H9 (cell line): ENCODE results near the gene CFAP410. TPM values are rescaled to one million over a fixed set of nuclear protein-coding genes. Genes with fewer than 3 reads are reported as not detected.
A peak's percentile ranks its signal among the peaks of the same experiment; 100 is the strongest.

Experiments used
- DNase-seq: peaks from one replicate; pipeline ENCODE4 v3.0.0-alpha.2; 2017
- H2AFZ ChIP-seq: one replicate; pipeline ENCODE4 v1.6.1; 2013; ENCODE audit warnings: mild to moderate bottlenecking, low read length, control low read depth, moderate library complexity
- H2AK5ac ChIP-seq: 2 replicates; pipeline ENCODE4 v1.6.1; 2013; ENCODE audit warnings: low read length, control low read depth, mixed read lengths; ENCODE audit not compliant: insufficient read length
- H2BK120ac ChIP-seq: one replicate; pipeline ENCODE4 v1.6.1; 2013; ENCODE audit warnings: low read depth, mild to moderate bottlenecking, low read length, control low read depth, inconsistent platforms; ENCODE audit not compliant: poor library complexity, severe bottlenecking
- H2BK12ac ChIP-seq: 2 replicates; pipeline ENCODE4 v1.6.1; 2013; ENCODE audit warnings: low read length, control low read depth, mixed read lengths, low read depth; ENCODE audit not compliant: insufficient read length
- H2BK15ac ChIP-seq: 2 replicates; pipeline ENCODE4 v1.6.1; 2013; ENCODE audit warnings: low read depth, low read length, control low read depth
- H2BK20ac ChIP-seq: one replicate; pipeline ENCODE4 v1.6.1; 2013; ENCODE audit warnings: low read depth, mild to moderate bottlenecking, low read length, control low read depth, inconsistent platforms; ENCODE audit not compliant: poor library complexity, severe bottlenecking
- H2BK5ac ChIP-seq: 2 replicates; pipeline ENCODE4 v1.6.1; 2013; ENCODE audit warnings: low read length, control low read depth, mixed read lengths; ENCODE audit not compliant: insufficient read length
- H3K14ac ChIP-seq: 2 replicates; pipeline ENCODE4 v1.6.1; 2013; ENCODE audit warnings: low read length, control low read depth; ENCODE audit not compliant: insufficient read depth
- H3K18ac ChIP-seq: 2 replicates; pipeline ENCODE4 v1.6.1; 2013; ENCODE audit warnings: low read depth, mild to moderate bottlenecking, mixed read lengths, low read length, control low read depth; ENCODE audit not compliant: insufficient read length
- H3K23ac ChIP-seq: 2 replicates; pipeline ENCODE4 v1.6.1; 2013; ENCODE audit warnings: low read length, control low read depth, mixed read lengths, low read depth; ENCODE audit not compliant: insufficient read length
- H3K23me2 ChIP-seq: 2 replicates; pipeline ENCODE4 v1.6.1; 2013; ENCODE audit warnings: low read depth, mild to moderate bottlenecking, mixed read lengths, low read length, control low read depth; ENCODE audit not compliant: insufficient read length, poor library complexity, severe bottlenecking
- H3K27ac ChIP-seq: 2 replicates; pipeline ENCODE4 v1.5.1; 2013; ENCODE audit warnings: low read length, control low read depth, mixed read lengths, low read depth; ENCODE audit not compliant: insufficient read length
- H3K27me3 ChIP-seq: 2 replicates; pipeline ENCODE4 v1.6.1; 2013; ENCODE audit warnings: low read length, control low read depth, inconsistent platforms; ENCODE audit not compliant: insufficient read depth
- H3K4ac ChIP-seq: 2 replicates; pipeline ENCODE4 v1.6.1; 2013; ENCODE audit warnings: low read depth, mild to moderate bottlenecking, control low read depth, inconsistent platforms, low read length, moderate library complexity
- H3K4me1 ChIP-seq: 2 replicates; pipeline ENCODE4 v1.6.1; 2013; ENCODE audit warnings: low read length, control low read depth, inconsistent platforms; ENCODE audit not compliant: insufficient read depth
- H3K4me2 ChIP-seq: 2 replicates; pipeline ENCODE4 v1.6.1; 2013; ENCODE audit warnings: low read length, control low read depth, mixed read lengths; ENCODE audit not compliant: insufficient read length, insufficient read depth
- H3K56ac ChIP-seq: 2 replicates; pipeline ENCODE4 v1.6.1; 2013; ENCODE audit warnings: low read depth, mild to moderate bottlenecking, mixed read lengths, low read length, control low read depth; ENCODE audit not compliant: insufficient read length
- H3K79me1 ChIP-seq: 2 replicates; pipeline ENCODE4 v1.6.1; 2013; ENCODE audit warnings: low read depth, mild to moderate bottlenecking, moderate library complexity, low read length, control low read depth, inconsistent platforms; ENCODE audit not compliant: insufficient read depth, poor library complexity, severe bottlenecking
- H3K79me2 ChIP-seq: 2 replicates; pipeline ENCODE4 v1.6.1; 2013; ENCODE audit warnings: low read length, control low read depth, inconsistent platforms; ENCODE audit not compliant: insufficient read depth
- H3K9ac ChIP-seq: 2 replicates; pipeline ENCODE4 v1.6.1; 2013; ENCODE audit warnings: low read length, control low read depth, mixed read lengths; ENCODE audit not compliant: insufficient read length; ENCODE audit errors: extremely low read depth
- H3K9me3 ChIP-seq: one replicate; pipeline ENCODE4 v1.6.1; 2013; ENCODE audit warnings: low read depth, low read length, inconsistent platforms; ENCODE audit not compliant: control insufficient read depth
- H3T11ph ChIP-seq: one replicate; pipeline ENCODE4 v1.6.1; 2013; ENCODE audit warnings: mild to moderate bottlenecking, low read length, control low read depth, inconsistent platforms
- H4K20me1 ChIP-seq: one replicate; pipeline ENCODE4 v1.6.1; 2013; ENCODE audit not compliant: control insufficient read depth, insufficient read length, insufficient read depth
- H4K5ac ChIP-seq: 2 replicates; pipeline ENCODE4 v1.6.1; 2013; ENCODE audit warnings: low read depth, mild to moderate bottlenecking, mixed read lengths, low read length, control low read depth; ENCODE audit not compliant: insufficient read length
- H4K8ac ChIP-seq: replicated peaks from 2 replicates; pipeline ENCODE4 v1.6.1; 2013; ENCODE audit warnings: low read length, control low read depth, mixed read lengths, low read depth; ENCODE audit not compliant: insufficient read length
- H4K91ac ChIP-seq: 2 replicates; pipeline ENCODE4 v1.6.1; 2013; ENCODE audit warnings: low read depth, mild to moderate bottlenecking, moderate library complexity, mixed read lengths, low read length, control low read depth; ENCODE audit not compliant: insufficient read length
- H3K27ac Mint-ChIP-seq, 3 experiments: 2 replicates in 2 of 3; 3 replicates in 1 of 3; pipeline ENCODE4 v1.8.0; 2020 to 2021; ENCODE audit warnings: mixed read lengths in 3 of 3, mild to moderate bottlenecking in 1 of 3, moderate library complexity in 1 of 3
- H3K27me3 Mint-ChIP-seq: 2 replicates; pipeline ENCODE4 v1.8.0; 2021; ENCODE audit warnings: low read depth, mild to moderate bottlenecking, moderate library complexity, mixed read lengths
- H3K36me3 Mint-ChIP-seq, 3 experiments: 2 replicates in 2 of 3; 3 replicates in 1 of 3; pipeline ENCODE4 v1.8.0; 2020 to 2021; ENCODE audit warnings: low read depth in 3 of 3, mixed read lengths in 3 of 3; ENCODE audit not compliant: insufficient read depth in 1 of 3
- H3K4me1 Mint-ChIP-seq, 2 experiments: 2 replicates each; pipeline ENCODE4 v1.8.0; 2020; ENCODE audit warnings: mixed read lengths in 2 of 2
- H3K4me3 Mint-ChIP-seq, 2 experiments: 2 replicates in 1 of 2; 3 replicates in 1 of 2; pipeline ENCODE4 v1.8.0; 2020 to 2021; ENCODE audit warnings: mild to moderate bottlenecking in 2 of 2, mixed read lengths in 2 of 2, moderate library complexity in 1 of 2
- H3K9me3 Mint-ChIP-seq, 2 experiments: 2 replicates in 1 of 2; 3 replicates in 1 of 2; pipeline ENCODE4 v1.8.0; 2020; ENCODE audit warnings: mild to moderate bottlenecking in 2 of 2, mixed read lengths in 2 of 2, moderate library complexity in 1 of 2
- WGBS: extraction: QIAGEN DNeasy Blood & Tissue Kit; methylation state at CpG from one replicate; pipeline ENCODE4 v1.1.7; 2013; ENCODE audit warnings: missing lambda C conversion rate, low lambda C conversion rate, mixed read lengths; ENCODE audit not compliant: insufficient read length; ENCODE audit errors: extremely low coverage; 5-methylcytosine and 5-hydroxymethylcytosine counted together
- total RNA-seq: library from RNA; stranded (reverse); gene quantifications from 2 replicates; pipeline ENCODE4 v1.2.1, GENCODE V29; 2021
- TF ChIP-seq, protein P1 (sequence below): fragments of 200-600 bp; sonication (generic); conservative IDR thresholded peaks from 3 replicates; pipeline ENCODE4 v1.8.0; 2021; ENCODE audit warnings: antibody characterized with exemption, mild to moderate bottlenecking

CFAP410 gene
- total RNA-seq, 1 experiment from 2014 or later = 17.0 TPM

DNA sequence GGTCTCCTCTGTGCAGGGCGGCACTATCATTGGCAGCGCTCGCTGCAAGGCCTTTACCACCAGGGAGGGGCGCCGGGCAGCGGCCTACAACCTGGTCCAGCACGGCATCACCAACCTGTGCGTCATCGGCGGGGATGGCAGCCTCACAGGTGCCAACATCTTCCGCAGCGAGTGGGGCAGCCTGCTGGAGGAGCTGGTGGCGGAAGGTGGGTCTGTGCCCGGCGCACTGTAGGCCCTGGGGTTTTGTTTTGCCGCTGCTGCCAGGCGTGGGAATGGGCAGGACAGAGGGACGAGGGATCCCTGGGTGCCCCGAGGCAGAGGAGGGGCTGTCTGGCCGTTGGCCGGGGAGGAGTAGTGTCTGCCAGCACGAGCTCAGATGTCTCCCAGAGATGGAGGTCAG lies 27.1 kb downstream of the CFAP410 start:
- no peak overlapping the region for H3K9ac ChIP-seq
- no peak overlapping the region for H3K4ac ChIP-seq
- no peak overlapping the region for H4K5ac ChIP-seq
- no peaks in the 10 kb centered on the region for H3K79me2 ChIP-seq
- H3K27me3 ChIP-seq = no peaks in the 10 kb centered on the region
- H3K56ac ChIP-seq = no peak overlapping the region
- H3K23me2 ChIP-seq = no peaks in the 10 kb centered on the region
- Mint-ChIP-seq H3K4me3 (no peak overlapping the region), H3K27ac (peak overlapping the region in 2 of 3 experiments; percentile 28 to 48; a peak in 2 of 7 replicates), H3K9me3 (no peaks in the 10 kb centered on the region), H3K27me3 (no peaks in the 10 kb centered on the region; the same call in none of the 2 replicates), H3K36me3 (peaks cover 10 to 33% (median 32%) of the 10 kb centered on the region in 3 experiments), H3K4me1 (peaks cover 2 to 9% of the 10 kb centered on the region in 2 experiments; a peak in 2 of 4 replicates)
- no peaks in the 10 kb centered on the region for H3K4me1 ChIP-seq
- TF ChIP-seq, protein P1, sequence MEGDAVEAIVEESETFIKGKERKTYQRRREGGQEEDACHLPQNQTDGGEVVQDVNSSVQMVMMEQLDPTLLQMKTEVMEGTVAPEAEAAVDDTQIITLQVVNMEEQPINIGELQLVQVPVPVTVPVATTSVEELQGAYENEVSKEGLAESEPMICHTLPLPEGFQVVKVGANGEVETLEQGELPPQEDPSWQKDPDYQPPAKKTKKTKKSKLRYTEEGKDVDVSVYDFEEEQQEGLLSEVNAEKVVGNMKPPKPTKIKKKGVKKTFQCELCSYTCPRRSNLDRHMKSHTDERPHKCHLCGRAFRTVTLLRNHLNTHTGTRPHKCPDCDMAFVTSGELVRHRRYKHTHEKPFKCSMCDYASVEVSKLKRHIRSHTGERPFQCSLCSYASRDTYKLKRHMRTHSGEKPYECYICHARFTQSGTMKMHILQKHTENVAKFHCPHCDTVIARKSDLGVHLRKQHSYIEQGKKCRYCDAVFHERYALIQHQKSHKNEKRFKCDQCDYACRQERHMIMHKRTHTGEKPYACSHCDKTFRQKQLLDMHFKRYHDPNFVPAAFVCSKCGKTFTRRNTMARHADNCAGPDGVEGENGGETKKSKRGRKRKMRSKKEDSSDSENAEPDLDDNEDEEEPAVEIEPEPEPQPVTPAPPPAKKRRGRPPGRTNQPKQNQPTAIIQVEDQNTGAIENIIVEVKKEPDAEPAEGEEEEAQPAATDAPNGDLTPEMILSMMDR = no peak
- no peak overlapping the region for H2BK12ac ChIP-seq
- H3K18ac ChIP-seq = no peak overlapping the region
- no peak overlapping the region for H4K8ac ChIP-seq
- no peak overlapping the region for H2BK15ac ChIP-seq
- no peak for DNase-seq
- no peaks in the 10 kb centered on the region for H3K79me1 ChIP-seq
- no peak overlapping the region for H2BK5ac ChIP-seq
- H2BK20ac ChIP-seq = no peak overlapping the region
- no CpG with 5 or more reads among the region's 22 CpGs for WGBS
- no peak overlapping the region for H4K91ac ChIP-seq
- no peaks in the 10 kb centered on the region for H4K20me1 ChIP-seq
- H3K14ac ChIP-seq = no peak overlapping the region
- no peak overlapping the region for H2AFZ ChIP-seq
- H3K27ac ChIP-seq = no peak overlapping the region
- no peak overlapping the region for H3K4me2 ChIP-seq
- no peak overlapping the region for H3K23ac ChIP-seq
- no peak overlapping the region for H2AK5ac ChIP-seq
- no peak overlapping the region for H3T11ph ChIP-seq
- no peaks in the 10 kb centered on the region for H3K9me3 ChIP-seq
- H2BK120ac ChIP-seq = no peak overlapping the region
